Calu3 (cell line): Measurements from ENCODE around the gene UTS2B. TPM values are rescaled to one million over a fixed set of nuclear protein-coding genes. Genes with fewer than 3 reads are reported as not detected.

ENCODE experiments used
- BruUV-seq: library from RNA; stranded (reverse); fragments of 400-500 nt; replicated peaks from 2 replicates; lab custom pipeline; 2021; lab: Mats Ljungman, UMichigan
- CTCF ChIA-PET: fragments of 300-600 bp; sonication (Branson Sonifier 250); formaldehyde crosslinking; loops from one replicate; lab custom pipeline; 2022; ENCODE audit warnings: antibody characterized with exemption; lab: Charles Lee
- DNase-seq: peaks from one replicate; pipeline ENCODE4 v3.0.0; 2022
- H3K27ac Mint-ChIP-seq: one replicate; pipeline ENCODE4 v1.8.0; 2022; ENCODE audit warnings: mixed read lengths; ENCODE audit not compliant: unreplicated experiment
- H3K27me3 Mint-ChIP-seq: one replicate; pipeline ENCODE4 v1.8.0; 2022; ENCODE audit warnings: mixed read lengths; ENCODE audit not compliant: unreplicated experiment
- H3K36me3 Mint-ChIP-seq: one replicate; pipeline ENCODE4 v1.8.0; 2022; ENCODE audit warnings: mild to moderate bottlenecking, moderate library complexity, mixed read lengths; ENCODE audit not compliant: insufficient read depth, unreplicated experiment
- H3K4me1 Mint-ChIP-seq: one replicate; pipeline ENCODE4 v1.8.0; 2022; ENCODE audit warnings: mild to moderate bottlenecking, low read depth, mixed read lengths; ENCODE audit not compliant: unreplicated experiment
- H3K4me3 Mint-ChIP-seq: one replicate; pipeline ENCODE4 v1.8.0; 2022; ENCODE audit warnings: mild to moderate bottlenecking, low read depth, moderate library complexity, mixed read lengths; ENCODE audit not compliant: unreplicated experiment
- H3K9me3 Mint-ChIP-seq: one replicate; pipeline ENCODE4 v1.8.0; 2022; ENCODE audit warnings: low read depth, mixed read lengths; ENCODE audit not compliant: unreplicated experiment
- CTCF ChIP-seq: fragments of 200-600 bp; IDR thresholded peaks from one replicate; pipeline ENCODE4 v1.8.0; 2022; ENCODE audit warnings: antibody characterized with exemption; ENCODE audit not compliant: unreplicated experiment
- intact Hi-C: fragments of 100-400 bp; cut with micrococcal nuclease; formaldehyde crosslinking; loops from one replicate; pipeline ENCODE4 v1.10.0; 2022; ENCODE audit not compliant: unreplicated experiment
- total RNA-seq: library from RNA; stranded (reverse); gene quantifications from 2 replicates; pipeline ENCODE4 v1.2.3, GENCODE V29; 2022

Gene UTS2B
- total RNA-seq, 1 experiment from 2014 or later = 1.5 TPM

GRCh38 chr3:191257286-191257685 is 73.0 kb downstream of the UTS2B start:
- no peak overlapping the region for H3K4me3 Mint-ChIP-seq
- no peaks in the 10 kb centered on the region for H3K36me3 Mint-ChIP-seq
- no peak for DNase-seq
- H3K27me3 Mint-ChIP-seq = no peaks in the 10 kb centered on the region
- intact Hi-C loops = no loop called here
- CTCF ChIA-PET = no interaction called here
- no peak overlapping the region for H3K27ac Mint-ChIP-seq
- BruUV-seq = no TSS peak
- no peaks in the 10 kb centered on the region for H3K9me3 Mint-ChIP-seq
- TF ChIP-seq CTCF = no peak
- peaks cover 8% of the 10 kb centered on the region for H3K4me1 Mint-ChIP-seq

- no peak for TF ChIP-seq CTCF
- H3K4me3 Mint-ChIP-seq = no peak overlapping the region
- no peak for DNase-seq
- no peak overlapping the region for H3K27ac Mint-ChIP-seq
- H3K27me3 Mint-ChIP-seq = no peaks in the 10 kb centered on the region
- no TSS peak for BruUV-seq
- intact Hi-C loops = no loop called here
- H3K36me3 Mint-ChIP-seq = no peaks in the 10 kb centered on the region
- H3K4me1 Mint-ChIP-seq = peaks cover 8% of the 10 kb centered on the region
- CTCF ChIA-PET = interaction anchor here (0.7 kb wide), 1 partner anchor 9 kb away, joined by 11 read pairs; no protein-coding TSS in a partner anchor
- H3K9me3 Mint-ChIP-seq = no peaks in the 10 kb centered on the region
These were observed 73.9 kb downstream of the UTS2B start for GRCh38 chr3:191256405-191256804.

GRCh38 chr3:191255156-191255555 is 75.2 kb downstream of the UTS2B start:
- no peaks in the 10 kb centered on the region for H3K27me3 Mint-ChIP-seq
- no peak for DNase-seq
- no peaks in the 10 kb centered on the region for H3K9me3 Mint-ChIP-seq
- intact Hi-C loops = no loop called here
- CTCF ChIA-PET = interaction anchor here (0.8 kb wide), 1 partner anchor 10 kb away, joined by 5 read pairs; no protein-coding TSS in a partner anchor
- no TSS peak for BruUV-seq
- H3K4me3 Mint-ChIP-seq = no peak overlapping the region
- no peak overlapping the region for H3K27ac Mint-ChIP-seq
- TF ChIP-seq CTCF = no peak
- peaks cover 8% of the 10 kb centered on the region for H3K4me1 Mint-ChIP-seq
- H3K36me3 Mint-ChIP-seq = no peaks in the 10 kb centered on the region

GRCh38 chr3:191254098-191254873 is 76.0 kb downstream of the UTS2B start:
- H3K36me3 Mint-ChIP-seq = no peaks in the 10 kb centered on the region
- BruUV-seq = no TSS peak
- CTCF ChIA-PET = no interaction called here

More at GRCh38 chr3:191254098-191254873, 76.0 kb downstream of the UTS2B start:
- Mint-ChIP-seq H3K9me3 (no peaks in the 10 kb centered on the region), H3K4me3 (no peak overlapping the region), H3K27me3 (no peaks in the 10 kb centered on the region), H3K27ac (no peak overlapping the region), H3K4me1 (peaks cover 8% of the 10 kb centered on the region)
- intact Hi-C loops = no loop called here
- no peak for DNase-seq
- no peak for TF ChIP-seq CTCF
